OCI-LY7 (cell line): ENCODE results near the gene RHOD.

Experiments used
- EZH2phosphoT487 ChIP-seq: fragments of 200-600 bp; sonication (generic); IDR thresholded peaks from 2 replicates; pipeline ENCODE4 v1.6.1; 2018; ENCODE audit warnings: low read depth, borderline replicate concordance, mild to moderate bottlenecking, mixed run types, antibody characterized with exemption, low read length, moderate library complexity, mixed read lengths
- TF ChIP-seq, protein P1 (sequence below): fragments of 200-600 bp; sonication (generic); conservative IDR thresholded peaks from 2 replicates; pipeline ENCODE4 v1.5.1; 2014; ENCODE audit warnings: mild to moderate bottlenecking, antibody characterized with exemption, low read length, moderate library complexity, mixed read lengths

DNA sequence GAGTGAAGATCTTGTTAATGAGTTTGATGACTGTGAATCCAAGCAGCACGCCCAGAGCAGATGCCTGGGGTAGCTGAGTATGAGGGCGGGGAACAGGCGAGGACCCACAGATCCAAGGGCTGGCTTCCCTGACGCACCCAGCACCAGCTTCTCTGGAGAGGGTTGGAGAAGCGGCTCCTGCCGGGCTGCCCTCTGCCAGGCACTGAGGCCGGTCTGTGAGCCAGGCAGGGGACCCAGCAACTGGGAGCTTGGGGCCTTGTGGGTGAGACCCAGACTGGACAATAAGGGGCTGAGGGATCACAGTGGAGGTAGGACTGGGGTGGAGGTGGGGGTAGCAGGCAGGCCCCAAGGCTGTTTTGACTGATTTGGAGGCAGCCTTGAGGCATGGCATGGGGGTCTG lies 42.3 kb upstream of the RHOD start:
- TF ChIP-seq, protein P1, sequence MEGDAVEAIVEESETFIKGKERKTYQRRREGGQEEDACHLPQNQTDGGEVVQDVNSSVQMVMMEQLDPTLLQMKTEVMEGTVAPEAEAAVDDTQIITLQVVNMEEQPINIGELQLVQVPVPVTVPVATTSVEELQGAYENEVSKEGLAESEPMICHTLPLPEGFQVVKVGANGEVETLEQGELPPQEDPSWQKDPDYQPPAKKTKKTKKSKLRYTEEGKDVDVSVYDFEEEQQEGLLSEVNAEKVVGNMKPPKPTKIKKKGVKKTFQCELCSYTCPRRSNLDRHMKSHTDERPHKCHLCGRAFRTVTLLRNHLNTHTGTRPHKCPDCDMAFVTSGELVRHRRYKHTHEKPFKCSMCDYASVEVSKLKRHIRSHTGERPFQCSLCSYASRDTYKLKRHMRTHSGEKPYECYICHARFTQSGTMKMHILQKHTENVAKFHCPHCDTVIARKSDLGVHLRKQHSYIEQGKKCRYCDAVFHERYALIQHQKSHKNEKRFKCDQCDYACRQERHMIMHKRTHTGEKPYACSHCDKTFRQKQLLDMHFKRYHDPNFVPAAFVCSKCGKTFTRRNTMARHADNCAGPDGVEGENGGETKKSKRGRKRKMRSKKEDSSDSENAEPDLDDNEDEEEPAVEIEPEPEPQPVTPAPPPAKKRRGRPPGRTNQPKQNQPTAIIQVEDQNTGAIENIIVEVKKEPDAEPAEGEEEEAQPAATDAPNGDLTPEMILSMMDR: no peak
- no peak for TF ChIP-seq EZH2phosphoT487
